ENCODE data around the gene LRRC27.

LRRC27 gene

GRCh38 chr10:132360766-132361447, 28.9 kb downstream of the LRRC27 start:
- DNase-seq: peak; percentile 31

DNA sequence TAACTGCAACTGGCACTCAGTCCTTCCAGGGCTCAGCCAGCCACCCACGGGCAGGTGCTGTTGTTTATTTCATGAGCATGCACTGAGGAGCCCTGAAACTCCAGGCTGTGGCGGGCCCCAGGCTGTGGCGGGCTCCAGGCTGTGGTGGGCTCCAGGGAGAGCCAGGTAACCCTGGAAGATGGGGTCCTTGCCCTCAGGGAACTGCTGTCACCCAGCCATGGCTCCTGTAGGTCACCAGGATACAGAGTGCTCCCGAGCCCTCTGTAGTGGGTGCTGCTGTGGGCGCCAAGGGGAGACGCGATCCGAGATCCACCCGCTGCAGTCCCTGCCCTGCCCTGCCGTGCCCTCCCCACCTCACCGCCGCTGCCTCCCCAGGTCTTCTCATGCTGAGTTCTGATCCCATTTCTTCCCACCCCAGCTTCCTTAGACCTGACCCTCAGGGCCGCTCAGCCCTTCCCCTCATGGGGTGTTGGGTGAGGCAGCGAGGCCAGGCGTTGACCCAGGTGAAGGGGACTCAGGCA, 29.6 kb downstream of the LRRC27 start:
- DNase-seq: no peak

GRCh38 chr10:132362151-132362611, 30.2 kb downstream of the LRRC27 start:
- DNase-seq: no peak

- DNase-seq: no peak
These were observed 31.4 kb downstream of the LRRC27 start for GRCh38 chr10:132363376-132363775.

DNA sequence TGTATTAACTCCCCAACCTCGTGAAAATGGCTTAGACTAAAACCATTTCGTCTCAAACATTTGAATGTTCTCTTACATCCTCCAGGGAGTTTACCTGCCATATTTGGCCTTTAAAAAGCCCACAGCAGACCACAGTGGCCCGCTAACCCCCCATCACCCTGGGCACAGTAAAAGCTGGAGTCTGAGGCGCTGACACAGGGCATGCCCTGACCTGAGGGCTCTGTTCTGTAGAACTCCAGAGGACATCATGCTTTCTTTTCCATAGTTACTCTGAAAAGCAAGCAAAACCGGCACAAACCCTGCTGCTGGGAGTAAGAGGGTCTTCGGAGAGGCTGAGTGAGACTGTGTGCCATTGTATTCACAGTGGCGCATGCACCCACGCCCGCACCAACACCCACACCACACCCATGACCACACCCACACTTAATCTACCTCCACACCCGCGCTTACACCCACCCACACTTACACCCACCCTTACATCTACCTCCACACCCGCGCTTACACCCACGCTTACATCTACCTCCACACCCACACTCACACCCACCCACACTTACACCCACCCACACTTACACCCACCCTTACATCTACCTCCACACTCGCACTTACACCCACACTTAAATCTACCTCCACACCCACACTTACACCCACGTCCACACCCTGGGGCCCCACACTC, 32.1 kb downstream of the LRRC27 start:
- DNase-seq: peak; percentile 15

DNA sequence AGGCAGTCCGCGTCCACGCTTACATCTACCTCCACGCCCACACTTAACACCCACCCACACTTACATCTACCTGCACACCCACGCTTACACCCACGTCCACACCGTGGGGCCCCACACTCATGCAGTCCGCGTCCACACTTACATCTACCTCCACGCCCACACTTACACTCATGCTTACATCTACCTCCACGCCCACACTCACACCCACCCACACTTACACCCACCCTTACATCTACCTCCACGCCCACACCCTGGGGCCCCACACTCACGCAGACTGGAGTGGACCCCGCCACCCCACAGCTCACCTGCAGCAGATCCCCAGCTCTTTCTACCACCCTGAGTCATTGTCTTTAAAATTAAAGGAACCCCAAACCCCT, 32.6 kb downstream of the LRRC27 start:
- DNase-seq: no peak

GRCh38 chr10:132365102-132365501, 33.1 kb downstream of the LRRC27 start:
- DNase-seq: no peak

GRCh38 chr10:132366006-132366405, 34.0 kb downstream of the LRRC27 start:
- no peak for DNase-seq

DNA sequence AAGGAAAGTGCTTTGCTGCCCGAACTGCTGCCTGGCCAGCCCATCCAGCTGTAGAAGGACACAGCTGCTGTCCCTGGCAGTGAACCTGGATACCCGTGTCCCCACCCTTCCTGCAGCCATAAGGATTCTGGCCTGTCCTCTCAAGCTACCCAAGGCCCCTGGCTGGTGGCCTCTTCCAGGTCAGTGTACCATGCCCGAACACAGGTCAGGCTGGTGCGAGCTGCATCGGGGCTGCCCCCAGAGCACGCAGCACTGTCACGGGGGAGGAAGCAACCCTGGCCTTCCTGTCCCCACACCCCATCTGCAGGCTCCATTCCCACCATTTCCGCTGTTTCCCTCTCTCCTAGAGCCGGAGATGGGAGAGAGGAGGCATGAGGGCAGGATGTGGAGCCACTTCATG, 34.5 kb downstream of the LRRC27 start:
- no peak for DNase-seq

GRCh38 chr10:132368391-132368790, 36.4 kb downstream of the LRRC27 start:
- DNase-seq: no peak

DNA sequence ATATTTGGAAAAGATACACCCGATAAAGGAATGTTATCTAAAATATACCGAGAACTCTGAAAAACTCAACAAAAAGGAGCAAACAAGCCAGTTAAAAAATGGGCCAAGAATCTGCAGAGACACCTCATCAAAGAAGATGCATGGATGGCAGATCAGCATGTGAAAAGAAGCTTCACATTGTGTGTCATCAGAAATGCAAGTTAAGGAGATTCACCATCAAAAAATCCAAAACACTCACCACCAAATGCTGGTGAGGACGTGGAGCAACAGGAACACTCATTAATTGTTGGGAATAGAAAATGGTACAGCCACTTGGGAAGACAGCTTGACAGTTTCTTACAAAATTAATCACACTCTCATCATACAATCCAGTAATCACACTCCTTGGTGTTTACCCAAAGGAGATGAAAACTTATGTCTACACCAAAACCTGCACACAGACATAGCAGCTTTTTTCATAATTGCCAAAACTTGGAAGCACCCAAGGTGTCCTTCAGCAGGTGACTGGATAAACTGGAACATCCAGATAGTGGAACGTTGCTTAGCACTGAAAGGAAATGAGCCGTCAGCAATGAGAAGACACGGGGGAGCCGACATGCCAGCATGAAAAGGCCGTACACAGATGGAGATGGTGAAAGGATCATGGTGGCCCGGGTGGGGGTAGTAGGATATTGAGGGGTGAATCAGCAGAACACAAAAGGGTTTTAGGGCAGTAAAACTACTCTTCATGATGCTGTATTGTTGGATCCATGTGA, 37.1 kb downstream of the LRRC27 start:
- DNase-seq: no peak

GRCh38 chr10:132369636-132370185, 37.7 kb downstream of the LRRC27 start:
- DNase-seq: no peak

- no peak for DNase-seq
These were observed 38.7 kb downstream of the LRRC27 start for GRCh38 chr10:132370426-132371340.

DNA sequence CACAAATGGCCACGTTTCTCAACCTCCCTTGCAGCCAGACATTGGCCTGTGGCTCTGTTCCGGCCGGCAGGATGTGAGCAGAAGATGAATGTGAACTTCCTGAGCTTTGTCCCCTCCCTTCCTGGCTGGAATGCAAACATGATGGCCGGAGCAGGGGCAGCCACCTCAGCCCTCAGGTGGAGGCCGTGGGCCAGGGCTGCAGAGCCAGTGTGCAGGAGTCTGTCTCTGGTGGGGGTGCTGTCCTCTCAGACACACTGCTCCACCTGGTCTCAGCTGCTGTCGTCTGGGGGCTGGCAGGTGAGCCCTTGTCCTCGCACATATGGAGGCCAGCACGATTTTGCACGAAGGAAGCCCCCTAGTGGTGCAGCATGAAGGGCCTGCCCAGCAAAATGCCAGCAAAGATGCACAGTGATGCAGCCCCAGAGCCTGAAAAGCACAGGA, 39.7 kb downstream of the LRRC27 start:
- DNase-seq: no peak

DNA sequence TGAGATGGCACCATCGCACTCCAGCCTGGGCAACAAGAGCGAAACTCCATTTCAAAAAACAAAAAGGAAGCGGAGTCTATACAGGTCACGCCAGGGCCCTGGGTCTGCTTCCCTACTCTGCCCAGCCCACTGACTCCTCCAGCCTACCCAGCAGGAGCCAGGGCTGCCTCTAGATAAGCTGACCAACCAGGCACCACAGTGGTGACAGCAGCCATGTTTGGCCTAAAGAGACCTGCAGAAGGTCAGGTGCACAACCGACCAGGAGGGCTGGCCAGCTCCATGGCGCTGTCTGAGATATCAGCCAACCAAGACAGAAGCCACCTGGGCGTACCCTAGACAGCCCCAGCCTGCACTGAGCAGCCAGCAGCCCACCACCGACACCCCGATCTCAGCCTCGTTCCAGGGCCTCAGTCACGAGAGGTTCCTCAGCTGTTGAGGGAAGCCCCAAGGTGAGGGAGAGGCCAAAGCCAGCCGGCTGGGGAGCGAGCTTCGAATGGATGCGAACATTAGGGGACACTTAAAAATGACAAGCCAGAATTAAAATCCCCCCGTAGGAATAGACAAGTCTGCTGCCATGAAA, 40.6 kb downstream of the LRRC27 start:
- no peak for DNase-seq

DNA sequence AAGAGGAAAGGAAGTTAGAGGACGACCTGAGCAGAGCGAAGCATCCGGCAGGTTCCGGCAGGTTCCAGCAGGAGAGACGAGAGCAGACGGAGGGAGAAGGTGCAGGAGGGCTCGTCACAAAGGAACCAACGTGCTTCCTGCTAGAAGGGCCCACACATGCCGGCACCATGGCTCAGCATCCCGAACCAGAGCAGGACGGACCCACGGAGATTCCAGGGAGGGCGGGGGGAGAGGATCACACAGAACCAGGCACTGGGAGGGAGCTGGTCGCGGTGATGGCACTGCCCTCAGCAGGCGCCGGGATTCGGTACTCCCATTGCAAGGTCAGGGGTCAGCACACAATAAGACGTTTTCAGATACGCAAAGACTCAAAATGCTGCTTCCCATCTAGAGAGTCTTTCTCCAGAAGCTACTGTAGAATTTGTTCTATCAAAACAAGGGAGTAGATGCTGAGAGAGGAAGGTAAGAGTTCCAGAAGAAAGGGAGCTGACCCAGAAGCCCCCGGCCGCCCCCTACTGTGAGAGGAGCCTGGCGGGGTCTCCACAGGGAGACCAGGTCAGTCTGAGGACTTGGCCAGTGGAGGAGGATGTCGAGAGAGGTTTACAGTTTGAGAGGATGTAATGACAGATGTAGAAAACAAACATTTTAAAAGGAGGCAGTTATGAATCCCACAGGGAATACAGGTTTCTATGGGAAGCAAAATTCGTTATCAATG, 41.4 kb downstream of the LRRC27 start:
- no peak for DNase-seq

GRCh38 chr10:132374176-132374575, 42.2 kb downstream of the LRRC27 start:
- DNase-seq: no peak

DNA sequence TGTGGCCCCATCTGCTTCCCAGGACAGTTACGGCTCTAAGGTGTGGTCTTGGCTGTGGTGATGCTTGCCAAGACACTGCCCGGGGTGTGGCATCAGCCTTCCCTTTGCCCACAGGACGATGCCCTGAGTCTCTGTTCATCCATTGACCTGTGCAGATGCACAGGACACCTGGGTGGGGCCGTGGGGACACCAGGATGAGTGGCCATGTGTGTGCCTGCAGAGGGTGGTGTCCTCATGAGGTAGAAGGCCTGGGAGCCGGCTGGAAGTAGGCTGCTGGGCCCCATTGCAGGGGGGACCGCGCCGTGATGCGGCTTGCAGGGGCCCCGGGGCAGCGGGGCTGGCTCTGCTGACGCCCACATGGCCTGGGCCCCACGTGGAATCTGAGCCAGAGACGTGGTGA, 42.6 kb downstream of the LRRC27 start:
- DNase-seq: no peak

GRCh38 chr10:132375116-132375794, 43.3 kb downstream of the LRRC27 start:
- DNase-seq: no peak

GRCh38 chr10:132375795-132376297, 43.9 kb downstream of the LRRC27 start:
- DNase-seq: no peak
